Measurements from ENCODE around the gene DHRS1. TPM values are rescaled to one million over a fixed set of nuclear protein-coding genes. Genes with fewer than 3 reads are reported as not detected.

DHRS1 gene
- total RNA-seq, 1 donor, result 13.8 TPM

DNA sequence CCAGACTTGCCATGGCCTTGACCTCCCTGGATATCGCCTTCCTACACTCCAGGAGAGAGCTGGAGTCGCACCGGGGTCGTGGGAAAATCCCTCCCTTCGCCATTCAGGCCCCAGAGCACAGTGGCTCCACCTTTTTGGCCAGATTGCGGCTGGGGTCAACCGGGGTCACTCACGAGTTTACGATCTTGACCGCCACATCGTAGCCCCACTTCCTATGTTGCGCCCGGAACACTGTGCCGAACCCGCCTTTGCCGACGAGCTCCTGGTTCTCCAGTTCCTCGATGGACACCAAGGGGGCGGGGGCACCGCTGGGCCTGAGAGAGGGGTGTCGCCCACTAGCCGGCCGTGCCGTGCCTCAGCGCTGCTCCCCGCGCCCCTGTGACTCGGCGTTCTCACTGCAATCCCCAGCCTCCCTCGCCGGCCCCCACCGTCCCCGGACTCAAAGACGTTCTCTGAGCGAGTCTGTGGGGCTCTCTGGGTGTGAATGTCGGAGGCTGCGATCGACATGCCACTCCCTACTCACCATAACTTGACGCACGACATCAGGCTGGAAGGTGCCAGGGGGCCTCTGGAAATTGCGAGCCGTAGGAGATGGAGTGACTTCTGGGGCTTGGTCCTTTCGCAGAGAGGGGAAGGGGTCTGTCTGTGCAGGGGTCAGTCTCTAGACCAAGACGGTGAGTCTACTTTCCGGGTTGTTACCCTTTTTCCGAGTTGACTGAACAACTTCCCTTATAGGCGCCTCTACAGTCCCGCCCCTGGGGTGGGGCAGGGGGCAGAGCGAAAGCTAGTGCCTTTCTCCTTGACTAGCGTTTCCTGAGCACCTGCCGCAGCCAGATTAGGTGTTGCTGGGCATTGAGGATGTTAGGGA, 39.9 kb upstream of the DHRS1 start, which contains the start of gene RIPK3:
RIPK3 (minus strand) TSS at position 708 of the 868 bp plus-strand sequence; CDS start at position 543, 165 bp downstream.
- H3K4me3 ChIP-seq (ENCODE audit: low read depth, low read length), result peak within 1 kb of the TSS; percentile 41
- no peak for DNase-seq (ENCODE audit: low read depth)

DNA sequence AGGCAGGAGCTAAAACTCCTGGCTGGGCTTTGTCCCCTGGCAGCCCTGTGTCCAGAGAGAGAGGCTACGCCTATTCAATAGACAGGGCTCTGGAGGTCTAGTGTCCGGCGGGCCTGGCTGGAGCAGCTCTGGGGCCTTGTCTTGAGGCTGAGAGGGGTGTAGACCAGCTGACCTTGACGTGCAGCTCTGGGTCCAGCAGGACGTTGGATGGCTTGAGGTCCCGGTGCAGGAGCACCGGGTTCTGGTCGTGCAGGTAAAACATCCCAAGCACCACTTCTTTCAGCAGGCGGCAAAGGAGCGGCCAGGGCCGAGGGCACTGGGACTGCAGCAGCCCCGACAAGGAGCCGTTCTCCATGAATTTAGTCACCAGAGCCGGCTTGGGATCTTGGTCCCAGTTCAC, 39.3 kb upstream of the DHRS1 start:
- H3K4me3 ChIP-seq (ENCODE audit: low read depth, low read length), result no peak overlapping the region
- TF ChIP-seq, protein P1, sequence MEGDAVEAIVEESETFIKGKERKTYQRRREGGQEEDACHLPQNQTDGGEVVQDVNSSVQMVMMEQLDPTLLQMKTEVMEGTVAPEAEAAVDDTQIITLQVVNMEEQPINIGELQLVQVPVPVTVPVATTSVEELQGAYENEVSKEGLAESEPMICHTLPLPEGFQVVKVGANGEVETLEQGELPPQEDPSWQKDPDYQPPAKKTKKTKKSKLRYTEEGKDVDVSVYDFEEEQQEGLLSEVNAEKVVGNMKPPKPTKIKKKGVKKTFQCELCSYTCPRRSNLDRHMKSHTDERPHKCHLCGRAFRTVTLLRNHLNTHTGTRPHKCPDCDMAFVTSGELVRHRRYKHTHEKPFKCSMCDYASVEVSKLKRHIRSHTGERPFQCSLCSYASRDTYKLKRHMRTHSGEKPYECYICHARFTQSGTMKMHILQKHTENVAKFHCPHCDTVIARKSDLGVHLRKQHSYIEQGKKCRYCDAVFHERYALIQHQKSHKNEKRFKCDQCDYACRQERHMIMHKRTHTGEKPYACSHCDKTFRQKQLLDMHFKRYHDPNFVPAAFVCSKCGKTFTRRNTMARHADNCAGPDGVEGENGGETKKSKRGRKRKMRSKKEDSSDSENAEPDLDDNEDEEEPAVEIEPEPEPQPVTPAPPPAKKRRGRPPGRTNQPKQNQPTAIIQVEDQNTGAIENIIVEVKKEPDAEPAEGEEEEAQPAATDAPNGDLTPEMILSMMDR (IDR thresholded peaks at IDR 0.05; ENCODE audit: insufficient read depth, low read depth, low read length), result no peak
- no peak for DNase-seq (ENCODE audit: low read depth)

More for the DNA sequence above, 39.9 kb upstream of the DHRS1 start, which contains the start of gene RIPK3:
- TF ChIP-seq, protein P1 (IDR thresholded peaks at IDR 0.05; ENCODE audit: insufficient read depth, low read depth, low read length), result no peak

DNA sequence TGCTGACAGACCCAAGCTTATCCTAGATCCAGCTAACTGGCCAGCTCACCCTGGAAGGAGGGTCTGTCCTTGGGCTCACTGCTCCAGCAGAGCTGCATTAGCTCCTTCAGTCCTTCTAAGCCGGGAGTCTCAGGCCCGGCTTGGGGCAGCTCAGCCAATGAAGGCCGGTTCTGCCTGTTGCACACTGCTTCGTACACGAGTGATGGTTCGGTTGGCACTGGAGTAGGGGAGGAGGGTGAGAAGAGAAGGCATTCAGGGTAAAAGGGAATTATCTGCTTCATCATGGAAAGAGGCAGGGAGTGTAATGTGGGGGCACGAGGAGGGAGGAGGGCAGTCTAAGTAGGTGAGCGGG, 38.2 kb upstream of the DHRS1 start:
- TF ChIP-seq, protein P1 (IDR thresholded peaks at IDR 0.05; ENCODE audit: insufficient read depth, low read depth, low read length), result no peak
- no peak overlapping the region for H3K4me3 ChIP-seq (ENCODE audit: low read depth, low read length)
- no peak for DNase-seq (ENCODE audit: low read depth)

DNA sequence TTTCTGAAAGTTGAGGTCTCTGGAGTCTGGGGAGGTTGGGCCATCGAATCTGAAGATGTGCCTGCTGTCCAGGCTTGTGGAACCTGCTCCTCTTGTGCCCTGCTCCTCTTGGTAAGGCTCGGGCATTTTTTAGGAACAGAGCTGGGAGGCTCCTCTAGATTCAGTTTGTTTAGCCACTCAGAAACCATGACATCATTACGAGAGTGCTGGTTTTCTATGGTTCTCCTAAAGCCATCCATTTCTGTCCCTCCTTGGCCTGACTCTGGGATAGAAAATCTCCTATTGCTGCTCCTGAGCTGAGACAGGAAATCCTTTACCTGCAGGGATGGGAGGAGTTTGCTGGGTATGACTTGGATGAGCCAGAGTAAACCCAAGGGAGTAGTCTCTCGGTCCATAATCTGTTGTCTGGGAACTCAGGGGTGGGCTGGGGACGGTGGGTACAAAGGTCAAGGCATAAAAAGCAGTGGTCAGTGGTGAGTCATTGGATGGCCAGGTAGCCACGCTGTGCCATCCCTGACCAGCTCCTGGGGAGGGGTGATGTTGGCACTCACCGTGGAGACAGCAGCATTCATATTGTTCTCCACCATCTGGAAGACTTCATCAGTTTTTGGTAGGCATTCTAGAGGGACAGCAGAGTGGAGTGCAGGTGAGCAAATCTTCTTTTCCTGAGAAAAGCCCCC, 37.7 kb upstream of the DHRS1 start:
- no peak overlapping the region for H3K4me3 ChIP-seq (ENCODE audit: low read depth, low read length)
- TF ChIP-seq, protein P1 (IDR thresholded peaks at IDR 0.05; ENCODE audit: insufficient read depth, low read depth, low read length), result no peak
- DNase-seq (ENCODE audit: low read depth), result no peak

DNA sequence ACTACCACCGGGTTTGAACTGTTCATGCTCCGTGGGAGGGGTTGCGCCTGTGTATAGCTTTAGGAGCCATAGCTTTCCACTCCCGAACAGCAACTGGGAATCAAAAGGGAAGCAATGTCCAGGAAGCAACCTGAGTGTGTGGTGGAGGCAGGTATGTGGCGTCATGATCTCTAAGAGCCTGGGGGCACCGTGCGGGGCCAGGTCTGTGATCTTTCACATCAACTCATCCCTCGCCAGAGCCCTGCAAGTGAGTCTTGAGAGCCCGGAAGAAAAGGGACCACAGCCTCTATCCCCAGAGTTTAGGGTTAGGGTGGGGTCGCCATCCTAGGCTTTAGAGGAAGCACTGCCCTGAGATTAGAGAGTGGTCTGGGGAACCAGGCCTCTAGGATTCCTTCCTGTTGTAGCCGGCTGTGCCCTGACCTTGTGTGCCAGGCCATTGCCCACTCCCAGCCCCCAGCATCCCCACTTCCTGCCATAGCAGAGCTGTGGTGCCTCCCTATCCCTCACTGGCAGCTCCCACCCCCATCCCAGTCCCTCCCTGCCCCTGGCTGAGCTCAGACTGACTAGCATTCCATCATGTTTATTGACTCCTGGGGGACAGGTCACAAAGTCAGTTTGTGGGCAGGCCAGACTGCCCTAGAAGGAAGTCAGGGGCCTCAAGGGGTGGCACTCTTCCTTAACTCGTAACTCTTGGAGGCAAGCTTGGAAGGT, 36.0 kb upstream of the DHRS1 start:
- TF ChIP-seq, protein P1 (IDR thresholded peaks at IDR 0.05; ENCODE audit: insufficient read depth, low read depth, low read length), result no peak
- H3K4me3 ChIP-seq (ENCODE audit: low read depth, low read length), result no peak overlapping the region
- DNase-seq (ENCODE audit: low read depth), result no peak

DNA sequence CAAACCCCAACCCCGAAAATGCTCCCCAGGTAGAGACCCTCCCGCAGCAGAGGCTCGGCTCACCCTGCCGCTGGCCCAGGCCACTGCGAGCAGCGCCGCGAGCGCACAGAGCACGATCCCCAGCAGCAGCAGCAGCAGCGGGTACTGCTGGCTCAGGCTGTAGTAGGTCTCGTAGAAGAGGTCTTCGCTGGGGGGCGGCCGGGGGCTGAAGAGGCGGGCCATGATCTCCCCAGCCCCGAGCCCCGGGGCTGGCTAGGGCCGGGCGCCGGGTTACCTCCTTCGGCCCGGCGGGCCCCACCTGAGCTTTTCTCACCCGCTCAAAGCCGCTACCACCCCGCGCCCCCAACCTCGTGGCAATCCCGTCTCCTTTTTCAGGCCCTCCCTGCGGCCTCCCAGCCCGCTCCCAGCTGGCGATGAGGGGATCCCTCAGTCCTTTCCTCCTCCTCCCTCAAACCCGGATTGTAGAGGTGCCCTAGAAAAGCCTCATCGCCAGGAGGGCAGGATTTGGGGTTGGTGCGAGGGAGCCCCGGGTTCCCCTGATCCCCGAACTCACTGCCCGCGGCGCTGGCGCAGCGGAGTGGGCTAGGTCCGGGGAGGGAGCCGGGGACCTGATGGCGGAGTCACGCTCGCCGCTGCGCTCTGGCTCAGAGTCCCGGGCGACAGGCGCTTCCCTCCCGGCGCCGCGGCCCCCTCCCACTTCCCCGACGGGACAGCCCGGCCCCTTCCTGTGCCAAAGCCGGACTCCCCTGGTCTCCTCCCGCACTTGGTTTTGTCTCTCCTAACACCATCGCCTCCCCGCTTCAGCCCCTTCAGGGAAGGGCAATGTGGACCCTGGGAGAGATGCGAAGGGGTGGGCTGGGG, 35.1 kb upstream of the DHRS1 start, which contains the start of gene ADCY4:
ADCY4 (minus strand) TSS at position 641 of the 861 bp plus-strand sequence; CDS start at position 222, 419 bp downstream.
- no peak for DNase-seq (ENCODE audit: low read depth)
- peak within 1 kb of the TSS; percentile 38 for H3K4me3 ChIP-seq (ENCODE audit: low read depth, low read length)
- TF ChIP-seq, protein P1 (IDR thresholded peaks at IDR 0.05; ENCODE audit: insufficient read depth, low read depth, low read length), result no peak
